Neural progenitor cell (in vitro differentiated cells): Measurements from ENCODE around the gene LIPC.

Experiments used
- EZH2phosphoT487 ChIP-seq: fragments of 200-600 bp; sonication (generic); IDR thresholded peaks from 2 replicates; pipeline ENCODE4 v1.6.1; 2017; ENCODE audit warnings: antibody characterized with exemption
- TF ChIP-seq, protein P1 (sequence below): fragments of 200-600 bp; sonication (generic); IDR thresholded peaks from 2 replicates; pipeline ENCODE4 v1.5.1; 2017; ENCODE audit warnings: antibody characterized with exemption, mild to moderate bottlenecking

DNA sequence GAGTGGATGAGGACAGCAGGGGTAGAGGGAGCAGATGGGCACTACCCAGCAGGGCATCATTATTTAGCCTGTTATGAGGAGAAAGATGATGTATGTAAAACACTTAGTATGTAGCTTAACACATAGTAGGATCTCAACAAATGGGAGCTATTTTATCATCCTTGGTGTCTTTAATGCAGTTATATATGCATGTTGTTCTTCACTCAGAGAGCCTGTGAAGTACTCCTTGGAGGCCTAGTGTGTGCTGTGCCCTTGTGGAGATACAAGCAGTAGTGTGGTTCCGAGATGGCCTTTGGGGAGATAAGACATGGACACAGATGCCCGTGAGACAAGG lies 124.2 kb downstream of the LIPC start:
- TF ChIP-seq, protein P1, sequence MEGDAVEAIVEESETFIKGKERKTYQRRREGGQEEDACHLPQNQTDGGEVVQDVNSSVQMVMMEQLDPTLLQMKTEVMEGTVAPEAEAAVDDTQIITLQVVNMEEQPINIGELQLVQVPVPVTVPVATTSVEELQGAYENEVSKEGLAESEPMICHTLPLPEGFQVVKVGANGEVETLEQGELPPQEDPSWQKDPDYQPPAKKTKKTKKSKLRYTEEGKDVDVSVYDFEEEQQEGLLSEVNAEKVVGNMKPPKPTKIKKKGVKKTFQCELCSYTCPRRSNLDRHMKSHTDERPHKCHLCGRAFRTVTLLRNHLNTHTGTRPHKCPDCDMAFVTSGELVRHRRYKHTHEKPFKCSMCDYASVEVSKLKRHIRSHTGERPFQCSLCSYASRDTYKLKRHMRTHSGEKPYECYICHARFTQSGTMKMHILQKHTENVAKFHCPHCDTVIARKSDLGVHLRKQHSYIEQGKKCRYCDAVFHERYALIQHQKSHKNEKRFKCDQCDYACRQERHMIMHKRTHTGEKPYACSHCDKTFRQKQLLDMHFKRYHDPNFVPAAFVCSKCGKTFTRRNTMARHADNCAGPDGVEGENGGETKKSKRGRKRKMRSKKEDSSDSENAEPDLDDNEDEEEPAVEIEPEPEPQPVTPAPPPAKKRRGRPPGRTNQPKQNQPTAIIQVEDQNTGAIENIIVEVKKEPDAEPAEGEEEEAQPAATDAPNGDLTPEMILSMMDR, result no peak
- no peak for TF ChIP-seq EZH2phosphoT487
